ENCODE measurements around the gene TMEM191C.
"Not testable (repeated sequence)": the region's sequence is repeated elsewhere in the genome, so short reads cannot be mapped to it uniquely, and the experiment has no call there.

TMEM191C gene

GRCh38 chr22:21473664-21474063 lies 6.5 kb downstream of the TMEM191C start:
- DNase-seq: not testable (repeated sequence)

GRCh38 chr22:21484039-21484438 lies 16.9 kb downstream of the TMEM191C start:
- DNase-seq: peak; percentile 1

GRCh38 chr22:21487723-21488122 lies 20.5 kb downstream of the TMEM191C start:
- DNase-seq: not testable (repeated sequence)

- DNase-seq: peak; percentile 1
Measured at GRCh38 chr22:21489149-21489680, 22.0 kb downstream of the TMEM191C start.

GRCh38 chr22:21490556-21490955 lies 23.4 kb downstream of the TMEM191C start:
- DNase-seq: not testable (repeated sequence)

GRCh38 chr22:21492271-21492670 lies 25.1 kb downstream of the TMEM191C start:
- DNase-seq: not testable (repeated sequence)

- DNase-seq: not testable (repeated sequence)
Measured at GRCh38 chr22:21493789-21494782, 26.9 kb downstream of the TMEM191C start.

GRCh38 chr22:21497984-21498383 lies 30.8 kb downstream of the TMEM191C start:
- not testable (repeated sequence) for DNase-seq

GRCh38 chr22:21498489-21498888 lies 31.3 kb downstream of the TMEM191C start:
- DNase-seq: not testable (repeated sequence)

- not testable (repeated sequence) for DNase-seq
Measured at GRCh38 chr22:21499623-21500506, 32.7 kb downstream of the TMEM191C start.

GRCh38 chr22:21510397-21510796 lies 43.2 kb downstream of the TMEM191C start:
- not testable (repeated sequence) for DNase-seq

GRCh38 chr22:21512022-21512421 lies 44.8 kb downstream of the TMEM191C start:
- DNase-seq: not testable (repeated sequence)

- DNase-seq: not testable (repeated sequence)
Measured at GRCh38 chr22:21514117-21514516, 46.9 kb downstream of the TMEM191C start.

GRCh38 chr22:21515234-21515633 lies 48.0 kb downstream of the TMEM191C start:
- DNase-seq: not testable (repeated sequence)

GRCh38 chr22:21516522-21516921 lies 49.3 kb downstream of the TMEM191C start:
- not testable (repeated sequence) for DNase-seq

- DNase-seq: not testable (repeated sequence)
Measured at GRCh38 chr22:21516970-21517764, 50.0 kb downstream of the TMEM191C start.
